GM21528 (cell line): ENCODE results near the gene HBP1.
"Not testable (repeated sequence)": the region's sequence is repeated elsewhere in the genome, so short reads cannot be mapped to it uniquely, and the experiment has no call there.

Experiments
- ATAC-seq: cut with Tn5 transposase; IDR thresholded peaks from one replicate; pipeline ENCODE4 v1.9.1; 2021; ENCODE audit warnings: mild to moderate bottlenecking, moderate library complexity; ENCODE audit not compliant: unreplicated experiment, low FRiP score

Gene HBP1, protein sequence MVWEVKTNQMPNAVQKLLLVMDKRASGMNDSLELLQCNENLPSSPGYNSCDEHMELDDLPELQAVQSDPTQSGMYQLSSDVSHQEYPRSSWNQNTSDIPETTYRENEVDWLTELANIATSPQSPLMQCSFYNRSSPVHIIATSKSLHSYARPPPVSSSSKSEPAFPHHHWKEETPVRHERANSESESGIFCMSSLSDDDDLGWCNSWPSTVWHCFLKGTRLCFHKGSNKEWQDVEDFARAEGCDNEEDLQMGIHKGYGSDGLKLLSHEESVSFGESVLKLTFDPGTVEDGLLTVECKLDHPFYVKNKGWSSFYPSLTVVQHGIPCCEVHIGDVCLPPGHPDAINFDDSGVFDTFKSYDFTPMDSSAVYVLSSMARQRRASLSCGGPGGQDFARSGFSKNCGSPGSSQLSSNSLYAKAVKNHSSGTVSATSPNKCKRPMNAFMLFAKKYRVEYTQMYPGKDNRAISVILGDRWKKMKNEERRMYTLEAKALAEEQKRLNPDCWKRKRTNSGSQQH

DNA sequence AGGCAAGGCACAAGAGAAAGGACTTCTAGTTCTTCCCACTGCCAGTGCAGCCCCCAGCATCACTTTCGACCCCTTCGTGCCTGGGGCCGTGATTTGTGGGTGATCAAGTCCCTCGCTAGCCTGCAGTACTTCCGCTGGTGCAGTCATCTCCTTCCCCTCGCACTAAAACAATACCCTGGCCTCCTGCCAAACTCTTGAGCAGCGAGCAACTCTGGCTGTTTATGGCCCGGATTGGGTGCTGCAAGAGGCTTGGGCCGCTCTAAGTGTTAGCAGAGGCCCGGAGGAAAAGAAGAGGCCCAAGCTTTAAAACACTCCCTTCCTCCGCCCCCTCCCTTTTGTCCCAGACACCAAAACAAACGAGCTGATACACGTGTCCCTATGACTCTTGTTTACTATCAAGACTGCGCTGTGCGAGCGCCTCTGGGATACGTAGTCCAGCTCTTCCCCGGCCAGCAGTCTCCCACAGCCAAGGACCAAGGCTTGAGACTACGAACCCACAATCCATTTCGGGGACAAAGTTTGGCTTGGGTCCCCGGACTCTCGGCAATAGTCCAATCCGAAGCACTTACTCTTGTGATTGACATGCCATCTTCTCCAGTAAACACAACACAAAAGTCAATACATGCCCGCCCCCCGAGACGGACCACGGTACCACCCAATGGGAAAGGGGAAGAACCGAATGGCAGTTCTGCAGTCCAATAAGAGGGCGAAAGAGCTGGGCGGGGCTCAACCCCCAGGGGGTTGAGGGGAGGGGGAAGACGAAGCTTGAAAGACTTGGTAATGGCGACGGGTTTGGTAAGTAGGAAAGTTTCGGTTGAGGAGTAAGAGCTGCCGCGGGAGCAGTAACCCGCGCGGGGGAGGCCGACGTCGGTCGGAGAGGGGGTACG, at the start of gene HBP1:
HBP1 (plus strand) TSS at position 771 of the 887 bp plus-strand sequence. CDS start 10,891 bp downstream, outside the sequence.
- peak; percentile 91 for ATAC-seq

DNA sequence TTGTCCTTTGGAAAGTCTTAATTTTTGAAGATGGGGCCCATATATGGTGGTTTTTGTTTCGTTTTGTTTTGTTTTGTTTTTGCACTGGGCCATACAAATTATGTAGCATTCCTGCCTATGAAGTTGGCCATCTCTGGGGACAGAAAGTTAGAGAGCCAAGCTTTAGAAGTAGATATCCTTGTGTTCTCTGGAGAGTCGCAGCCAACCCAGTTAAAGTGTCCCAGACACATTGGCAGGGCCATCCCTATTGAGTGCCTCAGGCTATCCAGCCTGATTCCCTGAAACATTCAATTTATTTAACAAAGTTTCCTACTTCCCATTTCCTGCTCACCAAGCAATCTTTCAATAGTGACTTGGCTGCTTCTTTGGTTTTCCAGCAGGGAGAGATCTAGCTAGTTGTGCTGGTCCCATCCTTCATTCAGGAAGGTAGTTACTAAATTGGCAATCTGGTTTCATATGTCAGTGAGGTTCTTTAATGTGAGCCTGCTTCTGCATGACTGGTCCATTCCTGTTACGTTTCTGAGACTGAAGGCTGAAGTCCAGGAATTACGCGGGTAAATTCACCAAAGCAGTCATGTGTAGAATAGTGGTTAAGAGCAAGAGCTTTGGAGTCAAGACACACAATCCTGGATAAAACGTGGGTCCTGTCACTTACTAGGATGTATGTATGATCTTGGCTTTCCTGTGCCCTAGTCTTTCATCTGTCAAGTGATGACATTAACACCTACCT, 49.3 kb upstream of the HBP1 start:
- ATAC-seq: no peak

DNA sequence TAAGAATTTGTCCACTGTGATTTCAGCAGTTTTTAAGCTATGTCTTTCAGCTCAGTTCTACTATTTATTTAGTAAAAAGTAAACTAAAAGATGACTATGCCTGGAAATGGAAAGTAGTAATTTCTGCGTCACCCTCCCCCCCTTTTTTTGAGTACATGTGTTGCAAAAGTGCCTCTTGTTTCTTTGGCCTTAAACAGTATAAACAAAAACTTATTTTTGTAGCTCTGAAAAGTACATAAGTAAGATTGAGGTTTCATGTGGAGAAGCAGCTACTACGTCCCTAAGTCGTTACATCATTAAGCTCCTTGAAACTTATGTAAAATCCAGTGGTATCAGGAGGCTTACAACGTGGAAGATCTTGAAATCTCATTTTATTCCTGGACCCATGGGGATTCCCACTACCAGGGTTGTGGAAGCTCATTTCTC, 46.3 kb upstream of the HBP1 start:
- no peak for ATAC-seq

DNA sequence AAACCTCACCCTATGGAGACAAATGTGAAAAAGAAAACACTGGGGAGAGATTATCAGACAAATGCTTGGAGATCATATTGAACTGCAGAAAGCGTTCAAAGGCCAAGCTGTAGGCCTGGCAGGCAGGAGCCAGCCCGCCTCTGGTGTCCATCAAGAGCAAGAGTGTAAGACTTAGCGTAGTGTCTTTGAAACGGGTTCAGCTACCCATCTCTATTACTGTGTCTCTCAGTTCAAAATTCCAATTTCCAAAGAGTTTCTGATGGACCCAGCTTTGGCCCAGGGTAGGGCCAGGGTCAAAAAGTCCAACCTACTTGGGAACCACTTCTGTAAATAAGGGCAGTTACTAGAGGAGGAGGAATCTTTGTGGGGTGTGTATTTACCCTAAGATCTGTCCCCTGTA, 45.4 kb upstream of the HBP1 start:
- no peak for ATAC-seq

DNA sequence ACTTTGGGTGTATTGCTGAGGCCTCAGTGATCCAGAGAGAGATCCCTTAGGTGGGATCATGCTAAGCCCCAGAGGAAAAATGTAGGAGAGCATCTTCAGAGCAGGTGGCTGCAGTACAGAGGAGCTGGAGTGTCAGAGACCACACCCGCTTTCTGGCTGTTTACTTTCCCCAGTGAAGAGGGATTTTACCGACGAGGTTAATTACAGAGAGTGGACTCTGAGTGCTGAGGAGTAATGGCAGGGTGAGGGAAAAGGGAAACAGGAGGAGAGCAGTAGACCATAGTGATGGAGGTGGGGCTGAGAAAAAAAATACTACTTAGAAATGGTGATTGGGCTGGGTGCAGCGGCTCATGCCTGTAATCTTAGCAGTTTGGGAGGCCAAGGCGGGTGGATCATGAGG, 43.3 kb upstream of the HBP1 start:
- no peak for ATAC-seq

DNA sequence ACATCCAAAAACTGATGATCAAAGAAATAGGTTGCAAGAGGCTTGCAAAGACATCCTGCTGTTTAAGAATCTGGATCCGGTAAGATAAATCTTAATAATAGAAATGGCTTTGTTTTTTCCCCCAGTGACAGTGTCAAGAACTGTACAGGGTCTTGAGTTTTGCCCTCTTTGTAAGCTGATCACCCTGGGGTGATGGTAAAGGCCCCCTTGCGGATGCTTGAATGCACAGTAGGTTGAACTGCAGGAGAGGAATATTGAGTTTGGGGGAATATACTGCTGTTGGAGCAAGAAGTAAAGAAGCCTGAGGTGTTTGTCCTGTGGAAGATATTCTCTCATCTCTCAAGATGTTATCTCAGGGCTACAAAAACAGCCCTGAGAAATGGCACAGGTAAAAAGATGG, 40.6 kb upstream of the HBP1 start:
- ATAC-seq: no peak

DNA sequence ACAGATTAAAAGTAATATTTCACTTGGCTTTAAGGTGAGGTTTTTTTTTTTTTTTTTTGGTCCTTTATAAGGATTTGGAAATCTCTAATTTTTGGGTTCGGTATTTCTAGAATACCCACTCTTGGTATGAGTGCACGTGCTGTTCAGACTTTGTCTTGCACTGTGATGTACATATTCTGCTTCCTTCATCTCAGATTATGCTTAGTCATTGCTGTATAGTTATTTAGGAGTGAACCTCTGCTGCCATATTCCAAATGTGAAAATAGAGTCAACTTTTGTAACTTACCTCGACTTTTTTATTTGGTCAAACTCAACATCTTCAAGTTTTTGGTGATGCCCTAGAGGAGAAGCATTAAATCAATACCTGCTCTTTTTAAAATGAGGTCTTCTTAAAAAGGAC, 40.1 kb upstream of the HBP1 start:
- ATAC-seq: no peak

DNA sequence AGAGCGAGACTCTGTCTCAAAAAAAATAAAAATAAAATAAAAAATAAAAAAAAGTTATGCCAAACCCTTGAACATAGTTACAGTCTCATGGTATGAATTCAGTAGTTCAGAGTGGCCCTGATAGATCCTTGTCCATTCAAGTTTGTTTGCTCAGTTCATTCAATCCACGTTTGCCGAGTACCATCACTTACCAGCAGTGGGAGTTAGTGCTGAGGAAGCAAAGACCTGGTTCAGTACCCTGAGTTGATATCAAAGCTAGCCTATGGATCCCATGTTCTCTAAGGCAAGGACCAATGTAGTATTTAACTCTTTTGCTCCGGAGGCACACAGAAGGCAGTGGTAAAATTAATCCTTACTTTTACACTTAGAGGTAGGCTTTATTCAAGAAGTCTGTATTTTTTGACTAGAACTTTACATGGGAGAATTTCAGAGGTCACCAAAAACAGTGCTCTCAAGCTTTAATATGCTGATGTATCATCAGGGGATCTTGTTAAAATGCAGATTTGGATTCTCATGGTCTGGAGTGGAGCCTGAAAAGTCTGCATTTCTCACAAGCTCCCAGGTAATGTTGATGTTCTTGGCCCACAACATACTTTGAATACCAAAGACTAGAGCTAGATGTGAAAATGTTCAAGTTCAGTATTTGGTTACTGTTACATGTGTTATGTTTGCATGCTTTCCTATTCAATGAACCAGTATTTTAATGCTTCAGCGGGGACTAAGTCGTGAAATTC, 38.1 kb upstream of the HBP1 start:
- no peak for ATAC-seq

DNA sequence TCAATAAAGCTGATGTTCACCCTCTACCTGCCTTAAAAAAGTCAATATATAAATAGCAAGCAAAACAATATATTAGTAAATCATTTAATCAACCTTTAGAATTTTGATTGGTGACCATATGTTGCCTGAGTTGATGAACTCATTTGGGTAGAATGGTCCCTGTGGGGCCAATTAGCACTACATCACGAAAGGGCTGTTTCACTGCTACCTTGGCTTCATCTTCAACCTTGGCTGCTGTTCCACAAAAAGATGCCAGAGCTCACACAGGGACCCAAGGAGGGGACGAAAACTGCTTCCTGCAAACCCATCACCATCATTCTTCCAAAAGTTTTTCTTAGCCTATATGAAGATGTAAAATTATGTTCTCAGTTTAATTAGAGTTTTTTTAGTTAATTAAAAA, 35.4 kb upstream of the HBP1 start:
- ATAC-seq: no peak

DNA sequence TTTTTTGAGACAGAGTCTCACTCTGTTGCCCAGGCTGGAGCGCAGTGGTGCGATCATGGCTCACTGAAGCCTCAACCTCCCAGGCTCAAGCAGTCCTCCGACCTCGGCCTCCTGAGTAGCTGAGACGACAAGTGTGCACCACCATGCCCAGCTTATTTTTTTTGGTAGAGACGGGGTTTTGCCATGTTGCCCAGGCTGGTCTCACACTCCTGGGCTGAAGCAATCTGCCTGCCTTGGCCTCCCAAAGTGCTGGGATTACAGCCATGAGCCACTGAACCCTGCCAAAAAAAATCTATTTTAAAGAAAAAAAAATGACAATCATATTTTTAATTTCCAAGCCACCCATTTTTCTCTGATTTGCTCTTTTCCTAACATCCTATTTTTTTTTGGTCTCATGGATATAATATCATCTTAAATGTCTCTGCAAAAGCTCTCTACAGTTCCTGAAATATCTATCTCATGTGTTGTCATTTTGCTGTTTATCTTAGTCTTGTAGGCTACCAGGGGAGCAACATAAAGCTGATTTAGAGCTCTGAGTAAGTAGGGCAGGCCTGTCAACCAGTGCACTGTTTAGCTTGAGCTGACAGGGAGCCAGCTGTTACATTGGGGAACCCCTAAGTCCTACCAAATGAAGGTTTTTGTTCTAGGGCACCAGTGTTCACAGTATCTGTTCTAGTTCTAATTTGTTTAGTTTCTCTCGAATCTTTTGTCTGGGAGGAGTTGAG, 29.9 kb upstream of the HBP1 start:
- ATAC-seq: no peak

DNA sequence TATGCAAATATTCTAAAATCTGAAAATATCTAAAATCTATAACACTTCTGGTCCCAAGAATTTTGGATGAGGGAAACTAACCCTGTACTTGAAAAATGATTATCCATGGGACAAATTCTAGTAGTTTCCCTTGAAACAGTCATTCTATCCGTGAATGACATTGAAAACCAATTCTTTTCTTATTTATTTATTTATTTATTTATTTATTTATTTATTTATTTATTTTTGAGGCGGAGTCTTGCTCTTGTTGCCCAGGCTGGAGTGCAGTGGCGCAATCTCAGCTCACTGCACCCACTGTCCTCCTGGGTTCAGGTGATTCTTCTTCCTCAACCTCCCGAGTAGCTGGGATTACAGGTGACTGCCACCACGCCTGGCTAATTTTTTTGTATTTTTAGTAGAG, 24.9 kb upstream of the HBP1 start:
- not testable (repeated sequence) for ATAC-seq

DNA sequence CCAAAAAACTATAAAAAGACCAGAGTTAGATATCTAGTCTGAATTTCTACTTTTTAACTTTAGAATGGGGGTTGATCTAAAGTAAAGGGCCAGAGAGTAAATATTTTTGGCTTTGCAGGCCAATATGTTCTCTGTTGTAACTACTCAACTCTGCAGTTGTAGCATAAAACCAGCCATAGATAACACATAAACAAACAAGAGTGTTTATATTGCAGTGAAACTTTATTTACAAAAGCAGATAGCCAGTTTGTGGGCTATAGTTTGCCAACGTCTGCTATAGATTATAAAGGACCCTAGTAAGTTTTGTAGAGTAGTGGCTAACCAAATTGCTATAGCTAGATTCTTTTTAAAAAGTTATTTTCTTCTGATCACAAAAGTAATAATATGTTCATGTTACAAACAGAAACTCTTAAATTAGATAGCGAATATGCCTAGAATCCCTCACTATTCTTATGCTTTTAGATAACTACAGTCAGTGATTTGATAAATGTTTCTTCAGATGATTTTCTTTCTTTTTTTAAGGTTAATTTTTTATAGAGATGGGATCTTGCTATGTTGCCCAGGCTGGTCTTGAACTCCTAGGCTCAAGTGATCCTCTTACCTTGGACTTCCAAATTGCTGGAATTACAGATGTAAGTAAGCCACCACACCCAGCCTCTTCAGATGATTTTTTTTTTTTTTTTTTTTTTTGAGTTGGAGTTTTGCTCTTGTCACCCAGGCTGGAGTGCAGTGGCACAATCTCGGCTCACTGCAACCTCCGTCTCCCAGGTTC, 23.6 kb upstream of the HBP1 start:
- ATAC-seq: no peak

DNA sequence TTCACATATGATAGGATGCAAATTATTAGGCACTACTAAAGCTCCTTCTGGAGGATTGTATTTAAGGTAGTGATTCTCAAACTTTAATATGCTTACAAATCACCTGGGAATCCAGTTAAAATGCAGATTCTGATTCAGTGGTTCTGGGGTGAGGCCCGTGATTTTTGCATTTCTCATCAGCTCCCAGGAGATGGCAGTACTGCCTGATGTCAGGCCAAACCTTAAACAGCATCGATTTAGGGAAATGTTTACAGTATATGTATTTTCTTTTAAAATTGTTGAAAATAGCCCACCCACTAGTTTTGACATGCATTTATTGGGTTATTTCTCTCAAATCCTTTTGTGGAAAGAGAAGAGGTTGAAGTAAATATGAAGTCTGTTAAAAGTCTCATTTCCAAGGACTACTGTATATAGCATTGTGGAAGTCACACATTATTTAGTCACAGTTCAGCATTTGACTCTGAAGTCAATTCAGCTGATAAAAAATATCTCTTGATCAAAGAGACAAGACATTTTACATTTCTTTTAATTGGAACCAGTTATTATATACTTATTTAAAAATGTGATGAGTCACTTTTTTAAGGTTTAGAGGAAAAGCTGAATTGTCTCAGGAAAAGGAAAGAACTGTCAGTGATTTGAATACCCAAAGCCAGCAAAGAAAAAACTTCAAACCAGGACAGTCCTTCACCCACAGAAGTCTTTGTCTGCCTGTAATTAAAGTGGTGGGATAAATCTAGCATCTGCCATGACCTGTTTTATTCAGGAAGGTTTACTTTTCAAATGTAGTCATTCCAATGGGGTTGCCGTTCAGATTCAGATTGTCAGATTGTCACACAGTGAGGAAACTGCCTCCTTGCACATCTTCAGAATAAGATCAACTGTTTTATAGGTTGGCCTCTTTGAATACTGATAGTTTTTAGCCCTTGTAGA, 21.1 kb upstream of the HBP1 start:
- ATAC-seq: no peak

DNA sequence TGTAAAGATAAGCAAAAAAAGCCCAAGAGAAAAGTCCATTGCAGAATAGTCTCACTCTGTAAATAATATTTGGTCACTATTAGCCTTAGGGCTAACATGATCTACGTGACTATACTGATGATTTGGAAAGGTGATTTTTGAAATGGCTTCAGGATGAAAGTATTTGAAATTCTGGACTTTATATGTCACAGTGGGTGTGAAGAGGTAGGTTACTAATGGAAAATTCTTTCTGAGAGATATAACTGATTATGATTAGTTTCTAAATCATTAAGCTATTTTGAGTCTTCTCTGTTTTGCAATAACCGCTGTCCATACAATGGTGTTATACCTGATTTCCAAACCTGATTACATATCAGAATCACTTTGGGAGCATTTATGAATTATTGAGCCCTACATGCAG, 20.1 kb upstream of the HBP1 start:
- no peak for ATAC-seq

DNA sequence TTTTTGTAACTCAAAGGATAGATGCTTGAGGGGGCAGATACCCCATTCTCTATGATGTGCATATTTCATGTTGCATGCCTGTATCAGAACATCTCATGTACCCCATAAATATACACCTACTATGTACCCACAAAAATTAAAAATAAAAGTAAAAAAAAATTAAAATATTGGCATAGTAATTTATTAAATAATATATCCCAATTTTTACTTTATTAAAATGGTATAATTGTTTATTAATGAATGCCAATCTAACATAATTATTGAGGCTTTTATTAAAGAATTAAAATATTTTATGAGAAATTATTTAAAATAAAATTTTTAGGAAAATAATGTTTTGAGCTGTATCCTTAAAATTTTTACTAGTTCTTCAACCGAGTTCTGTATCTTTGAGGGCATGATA, 18.9 kb upstream of the HBP1 start:
- ATAC-seq: no peak

DNA sequence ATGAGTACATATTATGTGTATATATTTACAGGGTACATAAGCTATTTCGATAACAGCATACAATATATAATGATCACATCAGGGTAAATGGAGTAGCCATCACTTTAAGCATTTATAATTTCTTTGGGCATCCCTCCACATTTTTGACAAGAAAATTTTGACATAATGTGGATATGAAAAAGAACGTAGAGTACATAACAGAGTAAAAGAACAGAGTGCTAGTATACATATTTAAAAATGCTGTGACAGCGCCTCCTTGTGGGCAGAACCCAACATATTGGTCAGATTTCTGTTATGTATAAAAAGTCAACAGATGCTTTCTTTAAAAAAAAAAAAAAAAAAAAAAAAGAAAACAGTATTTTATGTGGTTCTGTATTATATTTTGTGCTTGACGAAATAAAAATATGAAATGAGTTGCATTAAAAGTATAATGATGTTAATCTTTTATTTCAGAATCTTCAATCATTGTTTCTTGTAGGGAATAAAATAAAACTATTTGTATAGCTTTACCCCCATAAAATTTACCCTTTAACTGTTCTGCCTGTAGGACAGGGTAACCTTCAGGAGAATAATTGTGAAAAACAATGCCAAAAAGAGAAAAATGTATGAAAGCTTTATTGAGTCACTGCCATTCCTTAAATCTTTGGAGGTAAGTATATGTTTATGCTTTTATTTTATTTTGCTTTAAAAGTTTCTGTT, 18.3 kb upstream of the HBP1 start:
- no peak for ATAC-seq

DNA sequence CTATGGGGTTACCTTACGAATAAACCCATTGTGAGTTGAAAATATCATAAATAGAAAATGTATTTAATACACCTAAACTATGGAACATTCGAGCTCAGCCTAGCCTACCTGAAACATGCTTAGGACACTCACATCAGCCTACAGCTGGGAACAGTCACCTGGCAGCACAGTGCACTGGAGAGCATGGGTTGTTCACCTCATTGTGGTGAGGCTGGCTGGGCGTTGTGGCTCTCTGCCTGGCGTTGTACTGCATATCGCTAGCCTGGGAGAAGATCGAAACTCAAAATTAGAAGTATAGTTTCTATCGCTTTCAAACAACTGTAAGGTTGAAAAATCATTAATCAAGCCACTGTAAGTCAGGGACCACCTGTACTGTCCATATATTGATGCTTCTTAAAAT, 17.3 kb upstream of the HBP1 start:
- no peak for ATAC-seq
